Measurements from ENCODE around the gene KIF1C.
"Not testable (repeated sequence)": the region's sequence is repeated elsewhere in the genome, so short reads cannot be mapped to it uniquely, and the experiment has no call there.

The KIF1C gene

GRCh38 chr17:5002121-5002788 lies 4.5 kb downstream of the KIF1C start:
- no peak for DNase-seq

- DNase-seq = no peak
Observed at GRCh38 chr17:5003214-5003867, 5.6 kb downstream of the KIF1C start.

- no peak for DNase-seq
Observed at GRCh38 chr17:5011928-5012327, 14.2 kb downstream of the KIF1C start.

GRCh38 chr17:5014357-5014756 lies 16.6 kb downstream of the KIF1C start:
- DNase-seq = no peak

GRCh38 chr17:5019475-5019956 lies 21.8 kb downstream of the KIF1C start:
- DNase-seq = no peak

GRCh38 chr17:5020502-5021023 lies 22.8 kb downstream of the KIF1C start:
- no peak for DNase-seq

- no peak for DNase-seq
Observed at GRCh38 chr17:5022171-5022711, 24.5 kb downstream of the KIF1C start.

GRCh38 chr17:5023588-5024147 lies 25.9 kb downstream of the KIF1C start:
- no peak for DNase-seq

- no peak for DNase-seq
Observed at GRCh38 chr17:5024604-5025003, 26.9 kb downstream of the KIF1C start.

- no peak for DNase-seq
Observed at GRCh38 chr17:5027299-5027698, 29.5 kb downstream of the KIF1C start.

- no peak for DNase-seq
Observed at GRCh38 chr17:5027916-5028315, 30.2 kb downstream of the KIF1C start.

GRCh38 chr17:5030168-5030567 lies 32.4 kb downstream of the KIF1C start:
- DNase-seq = not testable (repeated sequence)

- DNase-seq = peak; percentile 78
Observed at GRCh38 chr17:5031365-5032082, 33.8 kb downstream of the KIF1C start.

- DNase-seq = no peak
Observed at GRCh38 chr17:5032865-5033264, 35.1 kb downstream of the KIF1C start.

GRCh38 chr17:5033352-5034015 lies 35.7 kb downstream of the KIF1C start:
- DNase-seq = no peak

- no peak for DNase-seq
Observed at GRCh38 chr17:5034063-5034462, 36.3 kb downstream of the KIF1C start.

GRCh38 chr17:5034651-5035050 lies 36.9 kb downstream of the KIF1C start:
- DNase-seq = no peak

- no peak for DNase-seq
Observed at GRCh38 chr17:5035315-5035714, 37.6 kb downstream of the KIF1C start, which contains the start of gene SLC52A1. Gene SLC52A1, minus strand, starts transcription at chr17:5035426. Its CDS starts 820 bp downstream, at chr17:5034606.

- no peak for DNase-seq
Observed at GRCh38 chr17:5042157-5043022, 44.6 kb downstream of the KIF1C start.

GRCh38 chr17:5043524-5043923 lies 45.8 kb downstream of the KIF1C start:
- no peak for DNase-seq

GRCh38 chr17:5044630-5045029 lies 46.9 kb downstream of the KIF1C start:
- no peak for DNase-seq

Data from effector CD4-positive, alpha-beta T cell (primary cell).